Kidney glomerular epithelial cell (primary cell): ENCODE data around the gene TRPM2.
"Not testable (repeated sequence)": the region's sequence is repeated elsewhere in the genome, so short reads cannot be mapped to it uniquely, and the experiment has no call there.

Source experiments
- DNase-seq: peaks from one replicate; lab custom pipeline; 2025; lab: John Stamatoyannopoulos, UW

TRPM2 gene

GRCh38 chr21:44397431-44398031 lies 44.1 kb downstream of the TRPM2 start:
- DNase-seq, result no peak

GRCh38 chr21:44398499-44398898 lies 45.1 kb downstream of the TRPM2 start:
- DNase-seq, result no peak

DNA sequence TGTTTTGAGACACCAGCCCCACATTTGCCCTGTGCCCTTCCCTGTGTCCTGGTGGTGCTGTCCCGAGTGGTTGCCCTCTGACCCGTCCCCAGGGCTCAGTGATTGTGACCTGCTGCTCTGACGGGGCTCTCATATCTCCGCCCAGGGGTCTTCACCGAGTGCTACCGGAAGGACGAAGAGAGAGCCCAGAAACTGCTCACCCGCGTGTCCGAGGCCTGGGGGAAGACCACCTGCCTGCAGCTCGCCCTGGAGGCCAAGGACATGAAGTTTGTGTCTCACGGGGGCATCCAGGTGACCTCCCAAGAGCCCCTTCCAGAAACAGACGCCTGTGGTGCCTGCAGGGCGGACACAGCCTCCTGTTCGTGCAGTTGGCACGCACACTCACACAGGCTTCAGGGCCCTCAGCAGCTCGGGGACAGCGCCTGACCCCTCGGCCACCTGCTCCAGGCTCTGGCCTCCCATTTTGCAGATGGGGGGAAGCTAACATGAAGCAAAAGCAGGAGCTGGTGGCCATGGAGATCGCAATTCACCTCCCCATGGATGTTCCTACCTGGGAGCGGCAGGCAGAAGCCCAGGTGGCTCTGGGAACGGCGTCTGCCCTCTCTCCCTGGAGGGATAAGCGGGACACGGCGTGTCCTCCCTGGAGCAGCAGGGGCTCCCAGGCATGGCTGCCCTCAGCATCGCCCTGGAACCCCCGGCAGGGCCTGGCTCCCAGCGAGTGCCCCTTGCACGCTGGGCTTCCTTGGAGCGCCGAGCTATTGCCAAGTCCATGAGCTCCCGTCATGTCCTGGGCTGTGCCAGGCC lies 45.9 kb downstream of the TRPM2 start:
- DNase-seq, result no peak

DNA sequence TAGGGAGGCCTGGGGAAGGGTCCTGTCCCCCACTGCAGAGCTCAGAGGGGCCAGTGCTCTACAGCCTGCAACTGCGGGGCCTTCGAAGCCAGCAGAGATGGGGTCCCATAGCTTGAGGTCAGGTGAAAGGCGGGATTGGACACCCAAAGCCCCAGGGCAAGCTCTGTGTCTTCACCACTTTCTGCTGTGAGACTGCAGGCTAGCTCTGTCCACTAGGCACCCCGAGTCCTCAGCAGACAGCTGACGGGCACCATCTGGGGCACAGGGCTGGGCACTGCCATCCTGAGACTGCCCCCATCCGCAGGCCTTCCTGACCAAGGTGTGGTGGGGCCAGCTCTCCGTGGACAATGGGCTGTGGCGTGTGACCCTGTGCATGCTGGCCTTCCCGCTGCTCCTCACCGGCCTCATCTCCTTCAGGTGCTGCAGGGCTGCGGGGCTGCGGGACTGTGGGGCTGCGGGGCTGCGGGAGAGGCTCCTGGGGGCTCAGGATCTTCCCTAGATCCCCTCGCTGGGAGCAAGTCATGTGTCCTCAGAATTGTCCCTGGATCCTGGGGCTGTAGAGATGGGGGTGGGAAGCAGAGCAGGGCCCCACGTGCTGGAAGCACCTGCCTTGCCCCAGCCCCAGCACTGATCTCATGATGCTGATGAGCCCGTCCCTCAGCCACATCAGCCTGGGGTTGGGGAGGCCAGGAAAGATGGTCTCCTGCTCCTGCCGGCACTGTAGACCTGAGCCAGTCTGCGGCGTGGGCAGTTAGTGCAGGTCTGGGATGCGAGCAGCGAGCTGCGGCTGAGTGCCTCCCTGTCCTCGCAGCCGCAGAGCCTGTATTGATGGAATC lies 46.8 kb downstream of the TRPM2 start:
- DNase-seq, result no peak

DNA sequence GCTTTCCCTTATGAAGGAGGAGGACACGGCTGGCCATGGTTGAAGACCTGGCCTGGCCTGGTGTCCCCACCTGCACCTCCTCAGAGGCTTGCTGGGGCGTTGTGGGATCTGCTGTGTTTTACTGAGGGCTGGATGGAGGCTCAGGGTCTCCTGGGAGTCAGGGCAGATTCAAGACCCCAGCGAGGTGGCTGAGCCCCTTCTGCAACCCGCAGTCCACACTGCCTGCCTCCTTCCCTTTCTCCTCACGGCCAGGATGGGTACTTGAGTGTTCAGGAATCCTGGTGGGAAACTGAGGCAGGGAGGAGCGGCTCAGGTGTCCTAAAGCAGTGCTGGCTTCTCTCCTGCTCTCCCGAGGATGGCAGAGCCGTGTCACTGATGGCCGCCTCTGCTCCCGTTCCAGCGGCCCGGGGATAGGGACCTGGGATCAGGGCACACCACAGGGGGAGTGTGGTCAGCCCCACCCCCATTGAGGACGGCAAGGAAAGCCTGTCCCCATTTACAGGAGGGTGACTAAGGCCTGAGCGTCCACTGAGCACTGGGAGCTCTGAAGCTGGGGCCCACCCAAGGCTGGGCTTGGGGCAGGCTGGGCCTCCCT lies 47.5 kb downstream of the TRPM2 start:
- no peak for DNase-seq

DNA sequence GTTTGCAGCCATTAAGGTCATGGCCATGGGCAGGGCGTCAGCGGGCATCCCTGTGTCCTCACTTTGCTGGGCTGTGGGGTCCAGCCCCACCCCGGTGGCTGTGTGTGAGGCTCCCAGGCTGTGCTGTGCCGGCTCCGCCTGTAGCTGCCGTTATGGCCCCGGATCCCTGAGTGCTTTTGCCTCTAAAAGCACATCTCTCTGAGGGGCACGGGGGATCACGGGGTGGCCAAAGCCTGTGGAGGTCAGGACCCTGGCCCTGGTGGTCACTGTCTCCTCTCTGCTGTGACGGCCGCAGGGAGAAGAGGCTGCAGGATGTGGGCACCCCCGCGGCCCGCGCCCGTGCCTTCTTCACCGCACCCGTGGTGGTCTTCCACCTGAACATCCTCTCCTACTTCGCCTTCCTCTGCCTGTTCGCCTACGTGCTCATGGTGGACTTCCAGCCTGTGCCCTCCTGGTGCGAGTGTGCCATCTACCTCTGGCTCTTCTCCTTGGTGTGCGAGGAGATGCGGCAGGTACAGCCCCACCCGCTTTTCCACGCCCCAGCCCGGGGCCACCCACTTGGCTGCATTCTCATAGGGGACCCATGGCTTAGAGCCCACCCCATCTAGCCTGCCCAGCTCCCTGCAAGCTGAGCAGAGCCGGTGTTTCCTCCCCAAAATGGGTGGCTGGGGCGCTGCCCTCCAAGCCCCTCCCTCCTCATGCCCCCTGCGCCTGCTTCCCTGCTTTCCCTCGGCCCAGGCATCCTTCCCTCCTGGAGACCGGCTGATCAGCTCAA lies 48.2 kb downstream of the TRPM2 start:
- no peak for DNase-seq

GRCh38 chr21:44402323-44403105 lies 49.1 kb downstream of the TRPM2 start:
- DNase-seq, result no peak

DNA sequence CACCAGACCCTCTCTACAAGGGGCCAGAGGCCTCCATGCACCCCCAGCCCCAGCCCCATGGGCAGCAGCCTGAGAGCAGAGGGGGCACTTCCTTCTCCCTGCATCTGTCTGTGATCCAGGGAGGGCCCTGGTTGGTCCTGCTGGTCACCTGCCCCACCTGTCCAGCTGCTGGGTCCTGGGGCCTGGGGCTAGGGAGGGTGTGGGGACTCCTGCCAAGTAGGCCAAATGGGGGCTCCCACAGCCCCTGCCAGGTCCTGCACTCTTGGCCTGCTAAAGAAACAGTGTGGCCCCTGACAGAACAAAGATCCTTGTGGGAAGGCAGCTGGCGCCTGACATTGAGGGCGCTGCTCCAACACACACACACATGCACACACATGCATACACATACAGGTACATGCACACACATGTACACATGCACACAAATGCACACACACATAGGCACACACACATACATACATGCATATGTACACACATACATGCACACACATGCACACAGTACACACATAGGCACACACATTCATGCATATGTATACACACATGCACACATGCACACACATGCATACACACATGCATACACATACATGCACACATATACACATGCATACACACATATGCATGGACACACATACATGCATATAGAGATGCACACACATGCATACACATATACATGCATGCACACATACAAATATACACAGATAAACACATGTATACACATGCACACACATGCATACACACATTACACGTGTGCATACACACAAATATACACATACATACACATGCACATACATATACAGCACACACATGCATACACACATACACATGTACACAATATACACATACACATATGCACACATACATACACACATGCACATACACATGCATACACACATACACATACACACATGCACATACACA lies 49.9 kb downstream of the TRPM2 start:
- no peak for DNase-seq

- not testable (repeated sequence) for DNase-seq
Measured at GRCh38 chr21:44404482-44404881, 51.1 kb downstream of the TRPM2 start.

GRCh38 chr21:44405091-44405947 lies 51.9 kb downstream of the TRPM2 start:
- DNase-seq, result no peak

GRCh38 chr21:44405948-44406872 lies 52.8 kb downstream of the TRPM2 start:
- peak; percentile 34 for DNase-seq

DNA sequence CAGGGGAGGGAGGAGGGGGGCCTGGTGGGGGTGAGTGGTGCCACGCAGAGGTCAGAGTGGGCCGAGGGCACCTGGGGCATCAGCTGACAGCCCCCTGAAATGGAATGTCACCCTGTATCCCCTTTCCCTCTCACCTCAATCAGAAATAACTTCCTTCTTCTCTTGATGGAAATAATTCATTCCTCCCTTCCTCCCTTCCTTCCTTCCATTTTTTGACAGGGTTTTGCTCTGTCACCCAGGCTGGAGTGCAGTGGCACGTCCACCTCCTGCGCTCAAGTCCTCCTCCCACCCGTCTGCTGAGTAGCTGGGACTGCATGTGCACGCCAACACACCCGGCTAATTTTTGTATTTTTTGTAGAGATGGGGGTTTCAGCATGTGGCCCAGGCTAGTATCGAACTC lies 53.5 kb downstream of the TRPM2 start:
- DNase-seq, result no peak

- no peak for DNase-seq
Measured at GRCh38 chr21:44407493-44407892, 54.1 kb downstream of the TRPM2 start.

GRCh38 chr21:44408226-44408625 lies 54.8 kb downstream of the TRPM2 start:
- no peak for DNase-seq

DNA sequence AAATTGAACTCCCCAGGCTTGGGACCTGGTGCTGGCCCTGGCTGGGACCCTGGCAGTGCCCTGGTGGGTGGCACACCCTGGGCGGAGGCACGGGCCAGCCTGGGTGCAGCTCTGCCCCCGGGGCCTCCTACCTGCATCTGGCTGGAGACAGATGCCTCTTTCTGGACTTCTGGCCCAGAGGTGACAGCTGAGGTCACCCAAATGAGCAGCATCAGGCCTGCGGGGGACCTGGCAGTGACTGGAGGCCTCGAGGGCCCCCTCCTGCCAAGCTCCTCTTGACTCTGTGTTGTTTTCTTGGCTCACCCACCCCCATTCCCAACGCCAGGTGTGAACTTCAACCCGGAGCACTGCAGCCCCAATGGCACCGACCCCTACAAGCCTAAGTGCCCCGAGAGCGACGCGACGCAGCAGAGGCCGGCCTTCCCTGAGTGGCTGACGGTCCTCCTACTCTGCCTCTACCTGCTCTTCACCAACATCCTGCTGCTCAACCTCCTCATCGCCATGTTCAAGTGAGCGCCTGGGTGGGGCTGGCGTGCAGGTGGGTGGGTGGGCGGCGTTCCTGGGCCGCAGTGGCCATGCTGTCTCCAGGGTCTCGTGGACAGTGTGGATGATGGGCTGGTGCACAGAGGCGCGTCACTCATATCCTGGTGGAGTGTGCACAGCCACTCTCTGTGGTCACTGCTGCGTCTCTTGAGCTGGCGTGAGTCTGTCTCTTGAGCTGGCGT lies 60.3 kb downstream of the TRPM2 start:
- DNase-seq, result no peak

DNA sequence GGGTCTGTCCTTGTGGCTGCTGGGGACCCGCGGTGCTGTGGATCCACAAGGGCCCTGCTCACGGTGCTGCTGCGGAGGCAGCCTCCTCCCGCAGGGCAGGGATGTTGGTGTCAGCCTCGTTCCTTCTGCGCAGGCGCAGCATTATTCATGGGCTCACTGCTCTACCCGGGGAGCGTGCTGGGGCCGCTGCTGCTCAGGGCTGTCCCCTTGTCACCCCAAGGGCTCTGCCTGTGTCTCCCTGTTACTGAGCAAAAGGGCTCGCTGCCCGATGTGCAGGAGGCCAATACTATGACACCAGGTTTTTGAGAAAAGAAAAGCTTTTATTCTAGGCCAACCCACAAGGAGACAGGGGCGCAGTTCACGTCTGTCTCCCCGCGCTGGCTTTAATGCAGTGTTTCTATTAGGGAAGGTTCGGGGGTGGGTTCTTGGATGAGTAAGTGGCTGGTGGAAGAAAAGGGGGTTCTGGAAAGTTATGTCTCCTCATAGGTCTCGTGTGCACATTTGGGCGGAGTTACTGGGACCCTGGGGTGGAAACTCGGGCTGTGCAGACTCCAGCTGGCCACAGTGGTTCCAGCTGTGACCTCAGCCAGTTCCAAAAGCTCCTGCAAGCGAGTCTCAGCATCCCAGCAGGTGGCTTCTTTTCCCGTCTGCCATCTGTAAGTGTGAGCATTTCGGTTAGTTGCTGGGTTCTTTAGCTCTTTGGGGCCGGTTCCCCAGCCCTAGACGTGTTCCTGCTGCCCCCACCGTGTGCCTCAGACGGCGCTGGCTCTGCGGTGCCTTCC lies 61.1 kb downstream of the TRPM2 start:
- no peak for DNase-seq
